GM18498 (cell line): ENCODE data around the gene C12orf60.

ENCODE experiments used
- ATAC-seq: cut with Tn5 transposase; IDR thresholded peaks from one replicate; pipeline ENCODE4 v1.9.1; 2021; ENCODE audit warnings: mild to moderate bottlenecking, moderate library complexity; ENCODE audit not compliant: unreplicated experiment

C12orf60 gene

DNA sequence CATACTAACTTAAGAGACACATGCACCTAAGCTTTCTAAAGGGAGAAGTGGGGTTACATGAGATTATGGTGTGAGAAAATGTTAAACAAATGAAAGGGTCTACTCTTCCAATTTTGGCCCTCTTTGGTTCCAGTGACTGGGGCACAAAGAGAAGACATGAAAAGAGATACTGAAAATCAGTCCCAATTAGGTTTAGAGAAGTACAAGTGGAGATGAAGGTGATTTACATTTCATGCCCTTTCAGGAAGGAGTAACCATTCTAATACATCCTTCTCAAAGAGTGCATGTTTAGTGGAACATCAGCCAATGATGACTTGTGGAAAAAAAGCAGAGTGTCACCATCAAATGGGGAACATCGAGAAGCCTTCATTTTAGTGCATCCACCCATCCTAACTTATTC is 67.8 kb downstream of the C12orf60 start:
- no peak for ATAC-seq

DNA sequence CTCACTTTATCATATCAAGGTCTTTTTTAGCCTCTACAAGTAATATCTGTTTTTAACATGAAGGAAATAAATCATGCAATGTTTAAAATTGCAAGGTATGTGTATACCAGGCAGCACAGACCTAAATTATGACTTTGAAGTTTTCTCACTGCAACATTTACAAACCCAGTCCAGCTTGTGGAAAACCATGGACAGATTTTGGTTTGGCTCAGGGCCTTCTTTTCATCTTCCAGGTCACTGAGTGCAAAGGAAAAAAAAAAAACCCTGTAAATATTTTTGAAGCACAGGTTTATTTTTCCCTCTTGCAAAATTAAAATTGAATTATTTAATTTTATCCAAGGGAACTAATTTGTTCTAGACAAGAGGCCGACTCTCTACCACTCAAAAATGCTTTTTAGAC is 68.4 kb downstream of the C12orf60 start:
- ATAC-seq, result no peak

DNA sequence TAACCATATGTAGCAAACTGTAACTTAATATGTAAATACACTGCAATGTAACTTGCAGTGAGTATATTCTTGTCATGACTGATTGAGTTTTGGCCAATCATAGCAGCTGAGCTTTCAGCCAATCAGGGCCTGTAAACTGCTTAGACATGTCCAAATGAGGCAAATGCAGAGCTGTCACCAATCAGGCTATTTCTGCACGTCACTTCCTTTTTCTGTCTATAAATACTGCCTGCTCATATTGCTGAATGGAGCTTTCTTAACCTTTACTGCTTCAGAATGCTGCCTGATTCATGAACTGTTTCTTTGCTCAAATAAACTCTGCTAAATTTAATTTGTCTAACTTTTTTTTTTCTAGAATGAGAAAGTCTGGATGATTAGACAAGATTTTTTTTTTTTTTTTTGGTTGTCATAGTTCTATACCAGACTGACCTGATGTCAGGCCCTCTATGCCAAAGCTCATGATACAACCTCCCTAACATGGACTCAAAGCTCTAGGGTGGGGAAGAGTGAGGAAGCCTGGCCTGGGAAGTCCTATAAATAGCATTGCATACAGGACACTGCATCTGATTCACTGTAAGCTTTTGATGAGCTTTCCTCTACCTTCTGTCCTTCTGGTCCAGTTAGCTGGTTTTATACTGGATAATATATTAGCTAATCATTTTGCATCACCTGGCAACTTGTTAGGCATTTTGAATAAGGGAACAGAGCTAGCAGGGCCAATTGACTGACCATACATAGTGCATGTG is 70.1 kb downstream of the C12orf60 start:
- ATAC-seq, result no peak
